IgD-negative memory B cell (primary cell): Measurements from ENCODE around the gene KCNF1. TPM values are rescaled to one million over a fixed set of nuclear protein-coding genes. Genes with fewer than 3 reads are reported as not detected.
A peak's percentile ranks its signal among the peaks of the same experiment; 100 is the strongest.
"Not testable (repeated sequence)": the region's sequence is repeated elsewhere in the genome, so short reads cannot be mapped to it uniquely, and the experiment has no call there.

ENCODE experiments used
- H3K27ac Mint-ChIP-seq, 3 donors: one replicate each; pipeline ENCODE4 v1.8.0; 2020 to 2022; ENCODE audit warnings: mild to moderate bottlenecking in 3 of 3, mixed read lengths in 3 of 3, moderate library complexity in 1 of 3
- H3K27me3 Mint-ChIP-seq: one replicate; pipeline ENCODE4 v1.8.0; 2021; ENCODE audit warnings: mixed read lengths
- H3K36me3 Mint-ChIP-seq: one replicate; pipeline ENCODE4 v1.8.0; 2020; ENCODE audit warnings: mild to moderate bottlenecking, mixed read lengths
- H3K4me1 Mint-ChIP-seq, 3 donors: one replicate each; pipeline ENCODE4 v1.8.0; 2020 to 2022; ENCODE audit warnings: mixed read lengths in 3 of 3, mild to moderate bottlenecking in 1 of 3
- H3K4me3 Mint-ChIP-seq, 4 donors: one replicate each; pipeline ENCODE4 v1.8.0; 2020 to 2022; ENCODE audit warnings: mild to moderate bottlenecking in 4 of 4, mixed read lengths in 4 of 4, moderate library complexity in 3 of 4
- H3K9me3 Mint-ChIP-seq, 3 donors: one replicate each; pipeline ENCODE4 v1.8.0; 2020 to 2021; ENCODE audit warnings: mixed read lengths in 3 of 3, mild to moderate bottlenecking in 1 of 3
- polyA plus RNA-seq: library from polyadenylated mRNA; unstranded; fragments of 300-500 nt; fragmentation: Illumina TruSeq; gene quantifications from one replicate; pipeline ENCODE4 v1.2.3, GENCODE V29; 2021

The KCNF1 gene
- polyA plus RNA-seq, 1 donor from 2014 or later: not detected

- Mint-ChIP-seq H3K9me3 (peaks cover 0 to 15% (median 0%) of the 10 kb centered on the region in 3 donors), H3K4me1 (no peaks in the 10 kb centered on the region), H3K4me3 (no peak overlapping the region), H3K36me3 (no peaks in the 10 kb centered on the region), H3K27ac (no peak overlapping the region), H3K27me3 (peaks cover 22% of the 10 kb centered on the region)
These were observed 35.9 kb downstream of the KCNF1 start for GRCh38 chr2:10947446-10948187.

GRCh38 chr2:10948188-10948564 is 36.4 kb downstream of the KCNF1 start:
- Mint-ChIP-seq H3K9me3 (peaks cover 0 to 15% (median 0%) of the 10 kb centered on the region in 3 donors), H3K27ac (no peak overlapping the region), H3K4me1 (no peaks in the 10 kb centered on the region), H3K36me3 (no peaks in the 10 kb centered on the region), H3K4me3 (no peak overlapping the region), H3K27me3 (peaks cover 20% of the 10 kb centered on the region)

GRCh38 chr2:10948606-10949230 is 37.0 kb downstream of the KCNF1 start:
- H3K27me3 Mint-ChIP-seq: peaks cover 18% of the 10 kb centered on the region
- peak overlapping the region in 1 of 3 donors; percentile 71 for H3K27ac Mint-ChIP-seq
- H3K4me3 Mint-ChIP-seq: no peak overlapping the region
- peaks cover 0 to 15% (median 0%) of the 10 kb centered on the region in 3 donors for H3K9me3 Mint-ChIP-seq
- H3K36me3 Mint-ChIP-seq: no peaks in the 10 kb centered on the region
- H3K4me1 Mint-ChIP-seq: no peaks in the 10 kb centered on the region

GRCh38 chr2:10949835-10950234 is 38.1 kb downstream of the KCNF1 start:
- Mint-ChIP-seq H3K4me3 (no peak overlapping the region), H3K27me3 (peaks cover 18% of the 10 kb centered on the region), H3K4me1 (no peaks in the 10 kb centered on the region), H3K27ac (no peak overlapping the region), H3K9me3 (peaks cover 0 to 15% (median 0%) of the 10 kb centered on the region in 3 donors), H3K36me3 (no peaks in the 10 kb centered on the region)

- Mint-ChIP-seq H3K9me3 (peaks cover 0 to 7% (median 0%) of the 10 kb centered on the region in 3 donors), H3K27me3 (peaks cover 10% of the 10 kb centered on the region), H3K36me3 (no peaks in the 10 kb centered on the region), H3K4me1 (no peaks in the 10 kb centered on the region), H3K27ac (no peak overlapping the region), H3K4me3 (no peak overlapping the region)
These were observed 40.1 kb downstream of the KCNF1 start for GRCh38 chr2:10951558-10952414.

GRCh38 chr2:10954416-10954815 is 42.7 kb downstream of the KCNF1 start:
- peaks cover 8% of the 10 kb centered on the region for H3K27me3 Mint-ChIP-seq
- H3K27ac Mint-ChIP-seq: no peak overlapping the region
- no peaks in the 10 kb centered on the region for H3K36me3 Mint-ChIP-seq
- no peaks in the 10 kb centered on the region for H3K4me1 Mint-ChIP-seq
- H3K4me3 Mint-ChIP-seq: no peak overlapping the region
- H3K9me3 Mint-ChIP-seq: peaks cover 0 to 2% (median 0%) of the 10 kb centered on the region in 3 donors

- Mint-ChIP-seq H3K36me3 (no peaks in the 10 kb centered on the region), H3K27ac (no peak overlapping the region), H3K9me3 (no peaks in the 10 kb centered on the region), H3K4me1 (no peaks in the 10 kb centered on the region), H3K4me3 (no peak overlapping the region), H3K27me3 (peaks cover 10% of the 10 kb centered on the region)
These were observed 43.4 kb downstream of the KCNF1 start for GRCh38 chr2:10954856-10955818.

- Mint-ChIP-seq H3K36me3 (no peaks in the 10 kb centered on the region), H3K4me3 (peak overlapping the region in 1 of 4 donors; percentile 67), H3K9me3 (no peaks in the 10 kb centered on the region), H3K27me3 (peaks cover 12% of the 10 kb centered on the region), H3K27ac (peak overlapping the region in 1 of 3 donors; percentile 33), H3K4me1 (no peaks in the 10 kb centered on the region)
These were observed 44.5 kb downstream of the KCNF1 start for GRCh38 chr2:10956006-10956790.

- no peak overlapping the region for H3K27ac Mint-ChIP-seq
- no peak overlapping the region for H3K4me3 Mint-ChIP-seq
These were observed 45.7 kb downstream of the KCNF1 start for GRCh38 chr2:10957391-10957790.

GRCh38 chr2:10958452-10958851 is 46.7 kb downstream of the KCNF1 start:
- peaks cover 16% of the 10 kb centered on the region for H3K27me3 Mint-ChIP-seq
- not testable (repeated sequence) for H3K27ac Mint-ChIP-seq, H3K9me3 Mint-ChIP-seq, H3K4me1 Mint-ChIP-seq, H3K4me3 Mint-ChIP-seq, H3K36me3 Mint-ChIP-seq

More at GRCh38 chr2:10957391-10957790, 45.7 kb downstream of the KCNF1 start:
- Mint-ChIP-seq H3K36me3 (no peaks in the 10 kb centered on the region), H3K27me3 (peaks cover 10% of the 10 kb centered on the region), H3K9me3 (no peaks in the 10 kb centered on the region), H3K4me1 (no peaks in the 10 kb centered on the region)

- H3K36me3 Mint-ChIP-seq: no peaks in the 10 kb centered on the region
- H3K27ac Mint-ChIP-seq: no peak overlapping the region
- peaks cover 34% of the 10 kb centered on the region for H3K27me3 Mint-ChIP-seq
- no peak overlapping the region for H3K4me3 Mint-ChIP-seq
- H3K9me3 Mint-ChIP-seq: no peaks in the 10 kb centered on the region
- no peaks in the 10 kb centered on the region for H3K4me1 Mint-ChIP-seq
These were observed 49.1 kb downstream of the KCNF1 start for GRCh38 chr2:10960606-10961489.

- H3K9me3 Mint-ChIP-seq: no peaks in the 10 kb centered on the region
- peaks cover 34% of the 10 kb centered on the region for H3K27me3 Mint-ChIP-seq
- H3K27ac Mint-ChIP-seq: no peak overlapping the region
- H3K4me1 Mint-ChIP-seq: no peaks in the 10 kb centered on the region
- H3K36me3 Mint-ChIP-seq: no peaks in the 10 kb centered on the region
- H3K4me3 Mint-ChIP-seq: no peak overlapping the region
These were observed 49.7 kb downstream of the KCNF1 start for GRCh38 chr2:10961490-10961875.

- H3K27me3 Mint-ChIP-seq: peaks cover 35% of the 10 kb centered on the region
- no peaks in the 10 kb centered on the region for H3K9me3 Mint-ChIP-seq
- no peak overlapping the region for H3K4me3 Mint-ChIP-seq
- no peaks in the 10 kb centered on the region for H3K36me3 Mint-ChIP-seq
- no peak overlapping the region for H3K27ac Mint-ChIP-seq
- no peaks in the 10 kb centered on the region for H3K4me1 Mint-ChIP-seq
These were observed 50.3 kb downstream of the KCNF1 start for GRCh38 chr2:10962004-10962403.
